Activated CD4-positive, alpha-beta T cell treated with anti-CD3 and anti-CD28 coated beads for 24 hours (primary cell): Measurements from ENCODE around the gene MYO6.
"Not testable (repeated sequence)": the region's sequence is repeated elsewhere in the genome, so short reads cannot be mapped to it uniquely, and the experiment has no call there.

Source experiments
- DNase-seq, 2 donors: peaks; one replicate each; pipeline ENCODE4 v3.0.0-alpha.2; 2020; ENCODE audit warnings: low read depth in 2 of 2

The MYO6 gene

DNA sequence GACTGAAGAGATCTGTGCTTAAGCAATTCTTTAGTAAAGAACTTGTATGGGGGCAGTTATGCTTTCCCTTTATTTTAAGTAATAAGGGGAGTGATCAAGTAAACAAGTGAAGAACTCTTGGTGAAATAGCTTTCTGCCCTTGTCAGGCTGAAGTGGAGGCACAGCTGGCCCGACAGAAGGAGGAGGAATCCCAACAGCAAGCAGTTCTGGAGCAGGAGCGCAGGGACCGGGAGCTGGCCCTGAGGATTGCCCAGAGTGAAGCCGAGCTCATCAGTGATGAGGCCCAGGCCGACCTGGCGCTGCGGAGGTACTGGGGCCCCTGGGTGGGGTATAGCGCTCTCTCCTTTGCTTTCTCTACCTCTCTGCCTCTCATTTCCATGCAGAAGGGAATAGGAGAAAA is 143.3 kb downstream of the MYO6 start:
- DNase-seq: no peak

DNA sequence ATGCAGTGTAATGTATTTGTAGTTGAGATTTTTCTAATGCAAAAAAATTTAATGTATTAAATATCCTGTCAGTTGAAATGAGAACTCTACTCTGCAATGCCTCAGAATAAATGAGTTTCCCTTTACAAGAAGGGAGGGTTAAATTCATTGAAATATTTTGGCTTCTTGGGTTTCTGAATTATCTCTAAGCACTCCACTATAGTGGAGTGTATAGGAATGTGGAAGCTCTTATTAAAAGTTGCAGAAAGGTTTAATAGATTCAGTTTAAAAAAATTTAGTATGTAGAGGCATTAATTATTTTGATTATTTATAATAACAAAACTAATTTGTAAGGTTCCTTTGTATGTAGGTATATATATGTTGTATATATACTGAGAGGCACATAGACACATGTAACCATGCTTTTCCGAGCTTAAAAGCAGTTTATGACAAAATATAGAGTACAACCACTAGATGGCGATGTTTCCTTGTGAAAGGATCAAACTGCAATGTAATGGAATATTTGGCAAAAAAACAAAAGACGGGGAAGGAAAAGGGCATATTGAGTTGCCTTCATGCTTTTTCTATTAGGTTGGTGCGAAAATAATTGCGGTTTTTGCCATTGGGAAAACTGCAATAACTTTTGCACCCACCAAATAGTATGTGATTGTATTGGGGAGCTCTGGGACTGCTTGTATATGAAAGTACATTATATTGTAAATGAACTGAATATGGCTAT is 144.2 kb downstream of the MYO6 start:
- no peak for DNase-seq

DNA sequence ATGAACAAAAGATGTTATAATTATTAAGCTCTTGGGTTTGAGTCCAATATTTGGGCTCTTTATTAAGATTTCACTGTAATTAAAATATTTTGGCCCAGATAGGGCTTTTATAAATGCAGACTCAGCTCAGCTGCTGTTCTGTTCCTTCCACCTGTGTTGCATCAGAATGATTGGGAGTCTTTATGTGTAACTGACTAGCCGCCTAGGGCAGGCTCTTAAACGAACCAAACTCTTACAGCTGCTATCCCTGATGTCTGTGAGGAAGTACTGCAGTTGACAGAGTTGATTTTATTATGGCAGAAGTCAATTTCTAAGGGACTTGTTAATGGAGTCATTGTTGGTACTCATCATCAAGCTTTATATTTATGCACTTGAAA is 144.7 kb downstream of the MYO6 start:
- DNase-seq: no peak

DNA sequence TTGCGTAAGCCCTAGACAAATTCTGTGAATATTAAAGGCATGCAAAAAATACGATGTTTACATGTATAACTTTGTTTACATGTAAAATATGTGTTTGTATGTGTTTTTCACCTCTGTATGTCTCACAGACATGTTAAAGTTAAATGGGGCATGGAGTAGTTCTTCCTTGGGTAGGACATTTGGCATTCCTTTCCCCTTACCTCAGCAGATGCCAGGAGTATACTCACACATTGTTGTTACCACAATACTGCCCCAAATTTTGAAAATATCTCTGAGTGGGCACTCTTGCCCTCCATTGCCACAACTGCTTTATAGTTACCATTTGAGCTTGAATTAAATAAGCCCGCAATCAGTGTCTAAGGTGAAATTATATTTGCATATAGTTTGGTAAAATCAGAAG is 147.5 kb downstream of the MYO6 start:
- no peak for DNase-seq

DNA sequence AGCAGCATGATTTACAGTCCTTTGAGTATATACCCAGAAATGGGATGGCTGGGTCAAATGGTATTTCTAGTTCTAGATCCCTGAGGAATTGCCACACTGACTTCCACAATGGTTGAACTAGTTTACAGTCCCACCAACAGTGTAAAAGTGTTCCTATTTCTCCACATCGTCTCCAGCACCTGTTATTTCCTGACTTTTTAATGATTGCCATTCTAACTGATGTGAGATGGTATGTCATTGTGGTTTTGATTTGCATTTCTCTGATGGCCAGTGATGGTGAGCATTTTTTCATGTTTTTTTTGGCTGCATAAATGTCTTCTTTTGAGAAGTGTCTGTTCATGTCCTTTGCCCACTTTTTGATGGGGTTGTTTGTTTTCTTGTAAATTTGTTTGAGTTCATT is 151.2 kb downstream of the MYO6 start:
- DNase-seq: not testable (repeated sequence)

DNA sequence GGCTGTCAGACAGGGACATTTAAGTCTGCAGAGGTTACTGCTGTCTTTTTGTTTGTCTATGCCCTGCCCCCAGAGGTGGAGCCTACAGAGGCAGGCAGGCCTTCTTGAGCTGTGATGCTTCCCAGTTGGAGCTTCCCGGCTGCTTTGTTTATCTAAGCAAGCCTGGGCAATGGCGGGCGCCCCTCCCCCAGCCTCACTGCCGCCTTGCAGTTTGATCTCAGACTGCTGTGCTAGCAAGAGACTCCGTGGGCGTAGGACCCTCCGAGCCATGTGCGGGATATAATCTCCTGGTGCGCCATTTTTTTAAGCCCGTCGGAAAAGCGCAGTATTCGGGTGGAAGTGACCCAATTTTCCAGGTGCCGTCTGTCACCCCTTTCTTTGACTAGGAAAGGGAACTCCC is 156.1 kb downstream of the MYO6 start:
- DNase-seq: not testable (repeated sequence)

DNA sequence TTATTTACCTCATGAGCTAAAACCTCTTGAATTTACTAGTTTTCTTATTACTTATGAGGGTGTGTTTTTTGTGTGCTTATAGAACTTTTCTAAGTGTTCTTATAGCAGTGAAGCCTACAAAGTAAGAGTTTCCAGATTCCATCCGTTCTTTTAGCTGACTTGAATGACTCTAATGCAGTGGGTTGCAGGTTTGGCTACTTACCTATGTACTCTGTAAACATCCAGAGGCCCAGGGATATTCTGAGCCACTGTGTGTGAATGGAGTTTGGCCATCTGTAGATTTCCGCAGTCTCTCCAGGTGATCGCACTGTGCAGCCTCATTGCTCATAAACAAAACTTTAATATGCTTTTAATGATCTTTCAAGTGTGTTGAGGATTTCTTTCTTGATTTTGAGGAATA is 157.8 kb downstream of the MYO6 start:
- DNase-seq: no peak

DNA sequence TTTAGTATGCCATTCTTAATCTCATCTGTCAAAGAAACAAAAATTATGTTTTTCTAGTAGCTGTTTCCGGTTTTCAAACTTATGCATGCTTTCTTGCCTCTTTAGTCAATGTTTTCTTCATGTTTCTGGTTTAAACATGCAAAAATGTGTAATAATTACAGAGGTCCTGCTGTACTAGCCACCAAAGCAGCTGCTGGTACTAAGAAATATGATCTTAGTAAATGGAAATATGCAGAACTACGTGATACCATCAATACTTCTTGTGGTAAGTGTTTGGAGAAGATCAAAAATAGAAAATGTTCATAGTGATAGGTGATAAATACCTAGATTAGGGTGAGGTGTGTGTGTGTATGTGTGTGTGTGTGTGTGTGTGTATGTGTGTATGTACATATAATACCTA is 158.4 kb downstream of the MYO6 start:
- no peak for DNase-seq

DNA sequence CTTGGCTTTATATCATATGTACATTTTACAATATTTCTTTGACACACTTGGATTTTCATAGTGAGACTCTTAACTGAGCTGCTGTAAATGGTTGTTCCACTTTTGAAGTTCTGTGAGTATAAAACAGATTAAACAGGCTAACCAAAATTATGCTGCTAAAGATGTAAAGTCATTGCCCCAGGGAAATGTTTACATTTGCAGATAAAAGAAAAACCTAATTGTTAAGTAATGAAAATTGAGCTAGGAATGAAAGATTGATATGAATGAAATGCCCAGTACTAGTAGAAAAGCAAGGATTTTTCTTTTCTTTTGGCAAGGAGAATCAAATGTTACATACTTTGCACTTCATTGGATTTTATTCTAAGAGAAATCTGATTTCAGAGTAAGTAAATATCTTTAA is 164.0 kb downstream of the MYO6 start:
- DNase-seq: no peak

DNA sequence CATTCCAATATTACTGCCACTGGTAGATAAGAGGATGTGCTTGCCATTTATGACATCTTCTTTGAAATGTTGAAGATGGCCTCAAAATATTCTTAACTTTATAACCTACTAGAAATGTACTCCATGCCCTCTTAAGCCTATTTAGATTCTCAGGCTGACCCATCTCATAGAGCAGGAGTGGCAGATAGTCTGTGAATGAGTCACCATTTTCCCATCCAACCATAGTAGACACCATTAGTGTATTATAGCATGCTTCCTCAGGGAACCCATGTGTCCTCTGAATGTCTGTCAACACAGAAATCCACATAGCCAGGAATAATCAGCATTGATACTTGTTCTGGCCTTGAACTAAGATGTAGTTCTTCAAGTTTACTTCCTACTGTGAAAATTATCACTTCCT is 173.2 kb downstream of the MYO6 start:
- DNase-seq: no peak

DNA sequence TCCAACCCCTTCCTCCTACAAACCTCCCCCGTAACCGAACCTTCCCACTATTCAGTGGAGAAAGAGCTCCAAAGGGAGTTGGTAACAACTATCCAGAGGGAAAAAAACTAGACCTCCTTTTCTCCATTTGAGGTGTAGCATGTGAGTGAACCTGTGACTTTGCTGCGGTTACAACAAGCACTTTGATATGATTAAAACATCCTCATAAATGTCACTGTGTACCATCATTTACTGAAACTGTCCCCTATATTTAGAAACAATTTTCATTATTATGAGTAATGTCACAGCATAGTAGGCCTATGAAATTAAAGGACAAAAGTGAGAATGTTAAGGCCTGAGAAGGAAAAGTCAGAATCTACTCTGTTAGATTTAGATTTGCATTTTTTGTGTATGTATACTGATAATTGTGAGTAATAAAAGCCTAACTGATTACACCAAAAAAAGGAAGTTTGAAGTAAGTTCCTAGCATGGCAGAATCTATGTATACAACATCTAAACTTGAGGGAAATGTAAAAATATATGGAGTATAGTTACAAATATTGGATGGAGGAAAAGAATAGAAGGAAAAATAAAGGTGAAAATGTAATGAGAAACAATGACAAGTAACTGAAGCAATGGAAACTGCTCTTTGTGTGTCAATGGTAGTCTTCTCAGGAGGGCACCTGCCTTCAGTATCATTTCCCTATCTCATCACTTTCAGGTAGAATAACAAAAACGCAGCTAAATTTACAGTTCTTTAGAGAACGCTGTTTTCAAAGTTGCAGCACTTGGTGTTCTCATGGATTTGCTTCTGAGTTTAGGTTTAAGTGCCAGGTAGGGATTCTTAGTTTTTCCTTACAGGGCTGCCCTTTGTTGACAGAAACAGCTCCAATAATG is 177.5 kb downstream of the MYO6 start:
- no peak for DNase-seq

DNA sequence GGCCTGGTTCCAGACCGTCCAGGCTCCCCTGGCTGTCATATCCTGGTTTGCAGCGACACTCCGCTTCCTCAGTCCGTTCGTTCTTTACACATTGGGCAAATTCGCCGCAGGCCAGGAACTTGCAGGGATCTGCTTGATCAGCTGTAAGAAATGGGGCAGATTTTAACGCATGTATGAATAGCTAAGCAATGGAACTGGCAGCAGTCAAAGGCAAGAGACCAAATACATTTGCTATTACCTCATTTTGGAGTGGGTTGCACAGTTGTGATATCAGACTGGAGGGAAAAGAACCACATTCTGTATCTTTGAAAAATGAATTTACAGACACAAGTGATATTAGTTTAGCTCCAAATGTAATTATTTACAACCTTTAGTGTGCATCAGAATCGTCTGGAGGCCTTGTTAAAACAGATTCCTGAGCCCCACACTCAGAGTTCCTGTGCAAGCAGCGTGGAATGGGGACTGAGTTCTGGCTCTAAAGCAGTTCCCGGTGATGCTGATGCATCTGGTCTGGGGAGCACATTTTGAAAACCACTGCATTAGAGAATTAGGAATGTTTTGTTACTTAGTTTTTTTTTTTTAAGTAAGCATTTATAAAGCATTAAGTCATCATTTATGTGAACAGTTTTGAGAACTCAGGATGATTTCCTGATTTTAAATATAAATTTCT is 182.1 kb downstream of the MYO6 start:
- DNase-seq: no peak

DNA sequence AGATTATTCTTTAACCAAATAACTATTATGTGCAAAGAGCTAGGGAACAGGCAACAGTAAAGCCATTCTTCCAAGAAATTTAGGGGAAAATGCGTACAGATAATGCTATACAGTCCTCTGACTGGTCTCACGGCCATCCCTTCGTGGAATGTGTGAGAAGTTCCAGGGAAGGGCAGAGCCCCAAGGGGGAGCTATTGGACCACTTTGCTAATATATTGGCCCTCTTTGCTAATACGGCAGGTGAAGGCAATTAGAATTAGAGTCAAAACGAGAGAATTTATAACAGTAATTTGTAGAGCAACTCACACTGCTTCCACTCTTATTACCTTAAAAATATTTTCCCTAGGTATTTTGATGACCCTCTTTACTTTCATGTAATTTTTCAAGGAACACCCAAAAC is 183.0 kb downstream of the MYO6 start:
- DNase-seq: no peak

DNA sequence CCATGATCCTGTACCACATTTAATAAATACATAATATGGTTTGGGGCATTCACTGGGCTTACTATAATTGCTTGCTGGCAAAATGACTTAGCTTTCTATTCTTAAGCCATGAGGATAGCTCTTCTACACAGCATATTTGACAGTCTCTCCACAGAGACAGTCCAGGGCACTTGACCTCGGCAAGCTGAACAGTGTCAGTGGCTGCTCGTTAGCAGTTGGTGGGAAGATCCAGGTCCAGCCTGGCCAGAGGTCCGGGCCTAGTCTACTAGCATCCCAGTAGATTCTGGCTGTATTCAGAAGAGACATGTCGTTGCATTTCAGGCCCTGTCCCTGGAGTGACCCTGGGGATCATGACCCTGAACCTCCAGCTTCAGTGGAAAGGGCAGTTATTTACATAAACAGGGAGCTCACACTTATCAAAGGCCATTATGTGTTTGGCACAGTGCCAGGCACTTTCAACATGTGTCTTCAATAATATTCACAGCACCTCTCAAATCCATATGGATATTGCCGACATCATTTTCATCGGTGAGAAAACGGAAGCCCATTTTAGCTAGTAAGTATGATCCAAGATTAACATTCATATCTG is 184.4 kb downstream of the MYO6 start:
- DNase-seq: no peak

DNA sequence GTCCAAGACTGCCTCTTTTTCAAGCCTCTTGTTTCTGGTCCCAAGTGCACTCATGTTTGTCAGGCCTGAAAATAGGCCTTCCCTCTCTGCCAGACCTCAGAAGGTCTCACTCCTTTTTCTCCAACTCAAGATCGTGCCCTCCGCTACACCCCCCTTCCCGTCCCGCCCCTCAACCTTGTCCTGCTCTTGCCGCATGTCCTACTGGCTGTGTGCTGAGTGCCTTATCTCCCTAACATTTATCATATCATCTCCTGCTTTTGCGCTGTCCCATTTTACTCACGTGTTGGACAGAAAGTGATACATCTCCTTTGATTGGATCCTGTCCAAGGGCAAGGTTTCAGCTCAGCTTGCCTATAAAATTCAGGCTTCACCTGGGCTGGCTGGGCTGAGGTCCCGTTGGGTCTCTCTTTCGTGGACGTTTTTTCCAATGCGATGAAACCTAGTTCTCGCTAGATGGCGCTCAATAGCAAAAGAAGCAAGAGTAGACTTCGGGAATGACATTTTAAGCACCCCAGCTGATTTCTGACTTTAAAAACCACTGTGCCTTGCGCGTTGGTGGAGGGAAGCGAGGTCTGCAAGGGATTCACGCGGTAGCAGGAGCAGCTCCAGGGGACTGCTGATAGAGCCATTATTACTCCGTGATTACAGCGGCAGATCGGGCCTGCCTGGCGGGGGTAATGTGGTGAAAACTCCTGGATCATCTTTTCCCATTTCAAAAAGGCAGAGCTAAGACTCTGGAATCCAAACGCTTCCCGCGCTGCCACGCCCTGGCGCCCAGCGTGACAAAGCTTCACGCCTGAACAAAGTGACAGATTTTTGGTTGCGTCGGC is 185.8 kb downstream of the MYO6 start:
- no peak for DNase-seq

DNA sequence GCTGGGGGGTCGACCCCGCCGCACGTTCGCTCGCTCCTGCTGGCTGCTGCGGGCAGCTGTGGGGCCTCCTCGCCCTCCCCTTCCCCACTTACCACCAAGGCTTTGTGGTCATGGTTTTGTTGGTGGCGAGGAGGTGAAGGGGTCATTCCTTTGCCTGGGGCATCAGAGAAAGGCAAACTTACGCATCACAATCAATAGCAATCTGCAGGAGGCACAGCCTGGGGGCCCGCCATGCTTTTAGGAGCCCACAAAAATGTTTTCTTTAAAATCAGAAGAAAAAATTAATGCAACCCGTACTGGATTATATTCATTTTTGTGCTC is 186.4 kb downstream of the MYO6 start:
- no peak for DNase-seq

DNA sequence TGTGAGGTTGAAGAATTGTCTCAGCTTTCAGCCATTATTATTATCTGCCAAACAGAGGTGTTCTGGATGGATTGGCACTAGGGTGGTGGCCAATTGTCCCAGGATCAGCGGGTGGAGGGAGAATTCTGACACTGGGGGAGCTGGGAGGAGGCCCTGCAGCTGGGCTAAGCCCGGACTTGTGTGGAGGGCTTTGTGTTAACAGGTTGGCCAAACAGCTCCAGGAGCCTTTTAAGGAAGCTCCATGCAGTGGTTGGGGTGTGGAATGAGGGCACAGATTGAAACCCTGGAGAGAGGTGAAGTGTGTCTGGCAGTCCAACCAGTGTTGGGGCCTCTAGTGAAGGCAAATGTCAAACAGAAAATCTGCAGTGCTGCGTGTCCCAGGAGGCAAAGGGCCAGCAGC is 187.6 kb downstream of the MYO6 start:
- no peak for DNase-seq

DNA sequence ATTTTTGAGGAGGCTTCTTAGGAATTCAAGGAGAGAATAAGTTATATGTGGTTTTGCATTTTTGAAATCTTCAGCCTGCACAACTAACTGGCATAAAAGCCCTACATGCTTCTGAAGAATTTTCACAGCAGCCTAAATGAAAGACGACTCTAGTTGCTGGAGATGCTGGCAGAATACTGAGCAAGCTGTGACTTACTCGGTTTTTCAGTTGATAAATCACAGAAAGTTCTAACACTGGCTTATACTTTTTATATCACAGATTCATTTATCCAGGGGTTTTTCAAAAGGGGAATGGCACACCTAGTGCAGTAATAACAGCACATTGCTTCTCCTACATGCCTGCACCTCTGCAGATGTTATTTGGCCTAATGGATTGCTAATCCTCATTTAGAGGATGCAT is 188.8 kb downstream of the MYO6 start:
- DNase-seq: no peak

DNA sequence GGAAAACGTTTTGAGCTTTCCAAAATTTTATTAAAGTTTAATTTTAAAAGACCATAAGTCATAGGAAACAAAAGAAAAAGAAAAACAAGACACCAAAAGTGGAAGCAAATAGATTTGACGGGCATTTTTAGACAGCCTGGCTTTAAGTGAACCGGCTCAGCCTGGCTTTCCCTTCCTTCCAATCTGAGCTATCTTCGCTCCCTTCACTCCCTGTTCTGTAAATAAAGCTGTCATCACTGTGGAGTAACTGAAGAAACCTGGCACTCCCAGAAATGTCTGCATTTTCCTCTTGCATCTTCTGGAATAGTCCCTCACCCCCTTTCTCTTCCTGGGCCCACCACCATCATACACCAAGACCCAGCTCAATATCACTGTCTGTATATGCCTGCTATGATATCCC is 191.5 kb downstream of the MYO6 start:
- no peak for DNase-seq

DNA sequence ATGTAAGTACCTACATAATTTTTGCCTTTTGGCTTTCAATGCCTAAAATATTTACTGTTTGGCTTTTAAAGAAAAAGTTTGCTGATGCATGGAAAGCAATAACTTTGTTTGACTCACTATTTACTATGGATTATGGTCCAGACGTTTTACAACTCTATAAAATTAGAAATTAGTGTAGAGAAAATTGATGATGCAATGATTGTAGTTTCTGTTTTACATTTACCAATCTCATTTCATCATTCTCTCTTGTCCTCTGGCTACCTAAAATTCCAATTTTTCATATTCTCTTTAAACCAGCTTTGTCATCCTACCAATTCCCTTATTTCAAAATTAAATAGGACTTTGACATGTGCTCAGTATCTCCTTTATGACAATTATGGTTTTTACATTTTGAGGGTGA is 192.5 kb downstream of the MYO6 start:
- no peak for DNase-seq

DNA sequence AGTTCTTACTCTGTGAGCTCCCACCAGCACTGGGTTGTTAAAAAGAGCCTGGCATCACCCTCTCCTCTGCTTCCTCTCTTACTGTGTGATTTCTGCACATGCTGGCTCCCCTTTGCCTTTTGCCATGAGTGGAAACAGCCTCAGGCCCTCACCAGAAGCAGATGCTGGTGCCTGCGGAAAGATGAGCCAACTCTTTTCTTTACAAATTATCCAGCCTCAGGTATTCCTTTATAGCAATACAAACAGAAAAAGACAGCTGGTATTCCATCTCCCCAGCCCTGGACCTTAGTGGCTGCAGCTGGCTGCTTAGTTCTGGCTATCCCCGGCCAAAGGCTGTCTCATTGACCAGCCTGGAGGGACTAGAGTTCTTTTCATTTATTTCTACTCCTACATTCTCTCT is 194.3 kb downstream of the MYO6 start:
- no peak for DNase-seq
